GM21390 (cell line): Measurements from ENCODE around the gene BCAS4.
A peak's percentile ranks its signal among the peaks of the same experiment; 100 is the strongest.
"Not testable (repeated sequence)": the region's sequence is repeated elsewhere in the genome, so short reads cannot be mapped to it uniquely, and the experiment has no call there.

Experiments used
- ATAC-seq: cut with Tn5 transposase; IDR thresholded peaks from one replicate; pipeline ENCODE4 v1.9.1; 2021; ENCODE audit not compliant: unreplicated experiment

BCAS4 gene

DNA sequence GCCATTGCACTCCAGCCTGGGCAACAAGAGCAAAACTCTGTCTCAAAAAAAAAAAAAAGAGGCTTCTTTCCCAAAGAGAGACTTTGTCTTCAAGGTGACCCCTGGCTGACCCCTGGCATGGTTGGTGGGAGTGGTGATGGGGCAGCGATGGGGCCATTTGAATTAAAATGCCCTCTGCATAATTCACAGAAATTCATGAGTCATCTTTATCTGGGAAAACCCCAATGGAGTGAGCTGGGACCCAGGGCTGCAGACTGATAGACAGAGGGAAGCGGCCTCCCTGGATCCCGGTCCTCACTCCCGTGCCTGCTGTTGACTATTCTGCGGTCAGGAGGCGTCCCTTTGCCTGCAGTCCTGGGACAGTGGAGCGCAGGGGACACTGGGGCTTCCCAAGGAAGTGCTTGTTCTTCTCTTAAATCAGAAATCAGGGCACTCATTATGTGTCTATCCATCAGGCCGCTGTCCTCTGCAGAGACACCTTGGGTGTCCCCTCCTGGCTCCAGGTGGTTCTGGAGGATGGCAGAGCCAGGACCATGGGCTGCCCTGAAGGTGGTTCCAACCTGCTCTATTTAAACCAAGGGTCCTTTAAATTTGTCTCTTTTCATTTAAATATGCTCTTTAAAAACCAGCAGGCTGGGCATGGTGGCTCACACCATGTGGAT, 23.3 kb upstream of the BCAS4 start:
- not testable (repeated sequence) for ATAC-seq

DNA sequence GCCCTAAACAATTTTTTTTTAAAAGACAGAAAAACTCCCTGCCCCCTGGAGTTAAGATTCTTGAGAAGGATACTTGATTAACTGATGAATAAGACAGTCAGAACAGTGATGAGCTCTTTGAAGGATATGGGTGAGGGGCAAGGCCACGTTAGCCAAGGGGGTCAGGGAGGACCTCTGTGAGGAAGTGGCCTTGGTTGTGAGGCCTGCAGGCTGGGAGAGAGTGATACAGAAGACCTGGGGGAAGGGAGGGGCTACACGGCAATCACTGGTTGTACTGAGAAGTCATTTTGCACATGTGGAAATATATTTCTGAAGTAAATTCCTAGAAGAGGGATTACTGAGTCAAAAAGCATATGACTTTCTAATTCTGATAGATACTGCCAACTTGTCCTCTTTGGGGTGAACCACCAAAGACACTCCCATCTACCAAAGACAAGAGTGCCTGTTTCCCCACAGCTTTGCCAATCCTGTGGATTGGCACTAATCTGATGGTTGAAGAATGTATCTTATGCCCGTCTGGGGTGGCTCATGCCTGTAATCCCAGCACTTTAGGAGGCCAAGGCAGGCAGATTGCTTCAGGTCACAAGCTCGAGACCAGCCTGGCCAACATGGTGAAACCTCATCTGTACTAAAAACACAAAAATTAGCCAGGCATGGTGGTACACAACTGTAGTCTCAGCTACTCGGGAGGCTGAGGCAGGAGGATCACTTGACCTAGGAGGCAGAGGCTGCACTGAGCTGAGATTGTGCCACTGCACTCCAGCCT, 22.3 kb upstream of the BCAS4 start:
- ATAC-seq = no peak

GRCh38 chr20:50774515-50774914, 20.3 kb upstream of the BCAS4 start:
- ATAC-seq = no peak

GRCh38 chr20:50776122-50776817, 18.6 kb upstream of the BCAS4 start:
- ATAC-seq = no peak

DNA sequence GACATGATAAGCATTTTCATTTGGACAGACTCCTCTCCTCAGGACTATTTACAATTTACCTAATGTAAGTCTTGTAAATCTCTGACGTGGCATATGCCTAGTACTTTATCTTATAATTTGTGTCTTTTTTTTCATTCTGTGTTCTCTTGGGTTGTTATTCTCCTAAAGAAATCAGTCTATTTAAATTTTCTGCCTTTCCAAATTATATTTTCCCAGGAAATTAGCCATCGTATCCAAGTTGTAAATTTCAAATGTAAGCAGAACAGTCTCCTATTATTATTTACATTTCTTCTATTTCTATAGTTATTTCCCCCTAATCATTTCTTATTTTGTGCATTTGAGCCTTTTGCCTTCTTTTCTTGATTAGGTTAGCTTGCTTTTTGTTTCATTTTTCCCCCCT, 17.5 kb upstream of the BCAS4 start:
- ATAC-seq = no peak

GRCh38 chr20:50778994-50779393, 15.9 kb upstream of the BCAS4 start:
- not testable (repeated sequence) for ATAC-seq

DNA sequence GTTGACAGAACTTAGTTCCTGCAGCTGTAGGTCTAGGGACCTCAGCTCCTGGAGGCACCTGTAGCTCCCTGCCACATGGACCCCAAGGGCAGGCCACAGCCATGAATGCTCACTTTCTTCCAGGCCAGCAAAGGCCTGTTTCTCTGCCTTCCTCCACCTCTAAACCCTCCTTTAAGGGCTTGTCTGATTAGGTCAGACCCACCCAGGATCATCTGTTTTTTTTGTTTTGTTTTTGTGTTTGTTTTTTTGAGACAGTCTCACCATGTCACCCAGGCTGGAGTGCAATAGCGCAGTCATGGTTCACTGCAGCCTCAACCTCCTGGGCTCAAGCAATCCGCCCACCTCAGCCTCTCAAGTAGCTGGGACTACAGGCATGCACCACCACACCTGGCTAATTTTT, 11.5 kb upstream of the BCAS4 start:
- no peak for ATAC-seq

DNA sequence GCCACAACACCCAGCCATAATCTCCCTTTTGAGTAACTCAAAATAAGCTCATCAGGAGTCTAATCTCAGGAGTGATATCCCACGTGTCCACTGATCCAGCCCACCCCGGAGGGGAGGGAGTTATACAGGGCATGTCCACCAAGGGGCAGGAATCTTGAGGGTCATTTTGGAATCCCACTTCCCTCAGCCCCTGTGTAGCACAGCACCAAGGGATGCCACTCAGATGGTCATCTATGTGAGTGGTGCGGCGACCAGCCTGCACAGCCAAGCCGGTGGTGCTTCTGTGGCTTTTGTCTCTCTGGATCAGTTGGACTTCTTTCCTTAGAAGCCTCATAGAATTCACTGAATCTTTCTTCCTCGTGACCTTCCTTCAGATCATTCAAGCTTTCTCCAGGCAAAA, 11.0 kb upstream of the BCAS4 start:
- ATAC-seq = no peak

GRCh38 chr20:50784464-50784863, 10.4 kb upstream of the BCAS4 start:
- no peak for ATAC-seq

DNA sequence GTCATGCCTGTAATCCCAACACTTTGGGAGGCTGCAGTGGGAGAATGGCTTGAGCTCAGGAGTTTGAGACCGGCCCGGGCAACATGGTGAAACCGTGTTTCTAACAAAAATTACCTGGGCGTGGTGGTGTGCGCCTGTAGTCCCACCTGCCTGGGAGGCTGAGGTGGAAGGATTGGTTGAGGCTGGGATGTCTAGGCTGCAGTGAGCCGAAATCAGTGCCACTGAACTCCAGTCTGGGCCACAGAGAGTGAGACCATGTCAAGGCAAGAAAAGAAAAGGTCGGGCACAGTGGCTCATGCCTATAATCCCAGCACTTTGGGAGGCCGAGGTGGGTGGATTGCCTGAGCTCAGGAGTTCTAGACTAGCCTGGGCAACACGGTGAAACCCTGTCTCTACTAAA, 8.2 kb upstream of the BCAS4 start:
- no peak for ATAC-seq

DNA sequence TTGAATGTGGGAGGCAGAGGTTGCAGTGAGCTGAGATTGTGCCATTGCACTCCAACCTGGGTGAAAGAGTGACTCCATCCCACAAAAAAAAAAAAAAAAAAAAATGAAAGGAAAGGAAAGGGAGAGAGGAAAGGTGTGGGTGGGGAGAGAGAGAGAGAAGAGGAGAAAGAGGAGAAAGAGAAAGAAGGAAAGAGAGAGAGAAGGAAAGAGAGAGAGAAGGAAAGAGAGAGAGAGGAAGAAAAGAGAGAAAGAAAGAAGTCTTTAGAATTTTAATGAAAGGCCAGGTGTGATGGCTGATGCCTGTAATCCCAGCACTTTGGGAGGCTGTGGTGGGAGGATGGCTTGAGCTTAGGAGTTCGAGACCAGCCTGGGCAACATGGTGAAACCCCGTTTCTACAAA, 7.7 kb upstream of the BCAS4 start:
- no peak for ATAC-seq

GRCh38 chr20:50788045-50788991, 6.5 kb upstream of the BCAS4 start:
- no peak for ATAC-seq

GRCh38 chr20:50789968-50790650, 4.8 kb upstream of the BCAS4 start:
- no peak for ATAC-seq

GRCh38 chr20:50790651-50791277, 4.1 kb upstream of the BCAS4 start:
- ATAC-seq = peak; percentile 57

GRCh38 chr20:50792708-50793574, 1.9 kb upstream of the BCAS4 start:
- ATAC-seq = no peak

- not testable (repeated sequence) for ATAC-seq
These were observed 1.3 kb upstream of the BCAS4 start for GRCh38 chr20:50793575-50794016.

GRCh38 chr20:50794181-50794845, 548 bp upstream of the BCAS4 start:
- ATAC-seq = no peak

- ATAC-seq = no peak
These were observed 2.3 kb downstream of the BCAS4 start for GRCh38 chr20:50797142-50797541.
